Uterus (tissue), 4 donors: ENCODE measurements around the gene AAMP. TPM values are rescaled to one million over a fixed set of nuclear protein-coding genes. Genes with fewer than 3 reads are reported as not detected.

Experiments used
- DNase-seq, 2 donors: peaks; one replicate each; pipeline ENCODE4 v3.0.0-alpha.2; 2019 to 2020
- H3K27ac ChIP-seq, 2 donors: fragments of 200-600 bp; sonication (generic); 1 replicate in 1 of 2; 2 replicates in 1 of 2; pipeline ENCODE4 v1.5.1; 2016 to 2018
- H3K27me3 ChIP-seq, 2 donors: fragments of 200-600 bp; sonication (generic); one replicate each; pipeline ENCODE4 v1.5.1; 2018 to 2019; ENCODE audit warnings: control low read depth in 1 of 2
- H3K36me3 ChIP-seq, 2 donors: fragments of 200-600 bp; sonication (generic); one replicate each; pipeline ENCODE4 v1.5.1; 2019; ENCODE audit warnings: control low read depth in 1 of 2
- H3K4me1 ChIP-seq, 2 donors: fragments of 200-600 bp; sonication (generic); one replicate each; pipeline ENCODE4 v1.5.1; 2018 to 2019; ENCODE audit warnings: control low read depth in 1 of 2
- H3K4me3 ChIP-seq, 2 donors: fragments of 200-600 bp; sonication (generic); 1 replicate in 1 of 2; 2 replicates in 1 of 2; pipeline ENCODE4 v1.5.1; 2018 to 2019; ENCODE audit warnings: mild to moderate bottlenecking in 1 of 2
- H3K9me3 ChIP-seq, 2 donors: fragments of 200-600 bp; sonication (generic); one replicate each; pipeline ENCODE4 v1.5.1; 2019; ENCODE audit warnings: control low read depth in 1 of 2
- CTCF ChIP-seq, 4 experiments: fragments of 200-600 bp in 2 of 4; fragments of 450-650 bp in 2 of 4; sonication (generic) in 2 of 4; IDR thresholded peaks; one replicate each; pipeline ENCODE4 v1.5.1; 2016 to 2019; ENCODE audit warnings: antibody characterized with exemption in 4 of 4, mild to moderate bottlenecking in 2 of 4, moderate library complexity in 1 of 4
- POLR2A ChIP-seq, 2 donors: fragments of 450-650 bp; IDR thresholded peaks; one replicate each; pipeline ENCODE4 v1.6.1; 2016; ENCODE audit warnings: antibody characterized with exemption in 2 of 2, mild to moderate bottlenecking in 1 of 2, moderate library complexity in 1 of 2
- intact Hi-C: fragments of 100-400 bp; cut with DNase I; formaldehyde crosslinking; loops from one replicate; pipeline ENCODE4 v1.15.1; 2023; ENCODE audit warnings: low total_unique reads
- total RNA-seq, 4 donors: library from RNA; depleted of rRNA in 3 of 4; stranded (reverse); fragments of >200 nt in 3 of 4; gene quantifications; one replicate each; pipeline versions ENCODE4 v1.1.0 to v1.2.4, GENCODE V29; 2014 to 2023
- donor health status: DM: yes; HTN: yes; CAD: no.

Gene AAMP
- total RNA-seq, 4 donors from 2014 or later = 79.6 to 160 (median 134) TPM

GRCh38 chr2:218300141-218300540, 30.2 kb upstream of the AAMP start:
- intact Hi-C loops = loop anchor here (10.0 kb wide), 1 partner anchor 55 kb away; the partner anchor contains the start of gene CATIP
- H3K4me1 ChIP-seq = no peaks in the 10 kb centered on the region
- TF ChIP-seq CTCF (IDR thresholded peaks at IDR 0.05) (no peak), POLR2A (IDR thresholded peaks at IDR 0.05) (no peak)
- H3K27ac ChIP-seq = no peak overlapping the region
- no peaks in the 10 kb centered on the region for H3K36me3 ChIP-seq
- DNase-seq = no peak
- no peaks in the 10 kb centered on the region for H3K27me3 ChIP-seq
- no peaks in the 10 kb centered on the region for H3K9me3 ChIP-seq
- H3K4me3 ChIP-seq = no peak overlapping the region

GRCh38 chr2:218298314-218298875, 28.5 kb upstream of the AAMP start:
- Histone ChIP-seq H3K27me3 (no peaks in the 10 kb centered on the region), H3K4me3 (no peak overlapping the region), H3K4me1 (no peaks in the 10 kb centered on the region), H3K9me3 (no peaks in the 10 kb centered on the region), H3K27ac (peak overlapping the region in 1 of 2 donors; percentile 48), H3K36me3 (no peaks in the 10 kb centered on the region)
- DNase-seq = no peak
- no peak for TF ChIP-seq CTCF (IDR thresholded peaks at IDR 0.05)
- no peak for TF ChIP-seq POLR2A (IDR thresholded peaks at IDR 0.05)
- intact Hi-C loops = loop anchor here (10.0 kb wide), 1 partner anchor 96 kb away; the partner anchor contains the start of gene CTDSP1

- no peak for TF ChIP-seq CTCF (IDR thresholded peaks at IDR 0.05)
- TF ChIP-seq POLR2A (IDR thresholded peaks at IDR 0.05) = no peak
- H3K4me3 ChIP-seq = no peak overlapping the region
- no peaks in the 10 kb centered on the region for H3K36me3 ChIP-seq
- no peak for DNase-seq
- H3K4me1 ChIP-seq = peaks cover 0 to 5% of the 10 kb centered on the region in 2 donors
- intact Hi-C loops = loop anchor here (10.0 kb wide), 1 partner anchor 98 kb away; the partner anchor contains the start of gene CTDSP1
- H3K9me3 ChIP-seq = no peaks in the 10 kb centered on the region
- peak overlapping the region in 1 of 2 donors; percentile 48 for H3K27ac ChIP-seq
- H3K27me3 ChIP-seq = no peaks in the 10 kb centered on the region
Measured at GRCh38 chr2:218296847-218297246, 26.9 kb upstream of the AAMP start.

- Histone ChIP-seq H3K36me3 (no peaks in the 10 kb centered on the region), H3K27me3 (no peaks in the 10 kb centered on the region), H3K4me1 (peaks cover 1 to 5% of the 10 kb centered on the region in 2 donors), H3K9me3 (no peaks in the 10 kb centered on the region), H3K27ac (no peak overlapping the region), H3K4me3 (no peak overlapping the region)
- DNase-seq = no peak
- TF ChIP-seq CTCF (IDR thresholded peaks at IDR 0.05) = no peak
- no peak for TF ChIP-seq POLR2A (IDR thresholded peaks at IDR 0.05)
- intact Hi-C loops = loop anchor here (10.0 kb wide), 1 partner anchor 99 kb away; the partner anchor contains the start of gene CTDSP1
Measured at GRCh38 chr2:218296200-218296599, 26.3 kb upstream of the AAMP start.

- TF ChIP-seq CTCF (IDR thresholded peaks at IDR 0.05) = no peak
- no peak for TF ChIP-seq POLR2A (IDR thresholded peaks at IDR 0.05)
- intact Hi-C loops = loop anchor here (10.0 kb wide), 1 partner anchor 100 kb away; the partner anchor contains the start of gene CTDSP1
- H3K27ac ChIP-seq = no peak overlapping the region
Measured at GRCh38 chr2:218295029-218295428, 25.1 kb upstream of the AAMP start.

More at GRCh38 chr2:218295029-218295428, 25.1 kb upstream of the AAMP start:
- H3K9me3 ChIP-seq = no peaks in the 10 kb centered on the region
- peaks cover 5 to 12% of the 10 kb centered on the region in 2 donors for H3K4me1 ChIP-seq
- H3K4me3 ChIP-seq = no peak overlapping the region
- DNase-seq = no peak
- H3K27me3 ChIP-seq = no peaks in the 10 kb centered on the region
- H3K36me3 ChIP-seq = no peaks in the 10 kb centered on the region
